Astrocyte of the spinal cord (primary cell): ENCODE data around the gene PAPPA2.

Experiments used
- DNase-seq: peaks from one replicate; pipeline ENCODE4 v3.0.0; 2011; ENCODE audit warnings: low read depth, low spot score
- H3K4me3 ChIP-seq: 2 replicates; pipeline ENCODE4 v1.5.1; 2011; ENCODE audit warnings: low read depth, mild to moderate bottlenecking, low read length, moderate library complexity
- CTCF ChIP-seq: IDR thresholded peaks from 2 replicates; pipeline ENCODE4 v1.5.1; 2012; ENCODE audit warnings: low read depth, mild to moderate bottlenecking, low read length, inconsistent platforms
- in situ Hi-C: cut with HindIII; loops from 2 replicates; pipeline ENCODE4 v1.10.0; 2017; ENCODE audit warnings: low sequenced_read_pairs

The PAPPA2 gene

GRCh38 chr1:176878750-176879536 is 416.0 kb downstream of the PAPPA2 start:
- peak; percentile 8 for TF ChIP-seq CTCF
- no peak overlapping the region for H3K4me3 ChIP-seq
- in situ Hi-C loops: no loop called here
- DNase-seq: no peak

- in situ Hi-C loops: no loop called here
- H3K4me3 ChIP-seq: no peak overlapping the region
- no peak for TF ChIP-seq CTCF
- DNase-seq: no peak
Measured at GRCh38 chr1:176879784-176880620, 417.0 kb downstream of the PAPPA2 start.

DNA sequence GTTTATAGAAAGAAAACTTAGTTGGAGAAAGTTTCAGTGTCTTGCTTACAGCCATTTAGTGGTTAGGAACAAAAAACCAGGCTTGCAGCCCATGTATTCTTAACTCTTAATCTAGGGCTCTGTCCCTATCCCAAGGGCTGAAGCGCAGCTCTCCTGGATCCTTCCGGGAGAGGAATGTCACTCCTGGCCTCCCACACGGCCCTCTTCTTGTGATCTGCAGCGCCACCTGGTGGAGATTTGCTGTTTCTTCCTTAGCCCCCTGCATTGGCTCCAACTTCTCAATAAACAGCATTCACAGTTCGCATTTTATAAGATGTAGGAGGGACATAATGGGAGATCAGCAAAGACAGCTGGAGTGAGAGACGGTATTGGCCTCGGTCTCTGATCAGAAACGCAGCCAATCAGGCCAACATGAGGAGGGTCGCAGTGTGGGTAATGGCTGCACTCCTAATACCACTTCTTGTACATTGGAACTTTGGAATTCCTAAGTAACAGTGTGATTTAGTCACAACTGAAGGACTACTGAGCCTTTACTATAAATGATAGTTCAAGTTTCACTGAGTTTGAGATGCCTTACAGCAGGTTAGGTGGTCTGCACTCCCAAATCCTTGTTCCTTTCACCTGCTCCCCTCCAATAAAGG is 418.1 kb downstream of the PAPPA2 start:
- in situ Hi-C loops: no loop called here
- DNase-seq: peak; percentile 49
- peak; percentile 82 for TF ChIP-seq CTCF
- no peak overlapping the region for H3K4me3 ChIP-seq

- TF ChIP-seq CTCF: no peak
- no peak for DNase-seq
- in situ Hi-C loops: no loop called here
- H3K4me3 ChIP-seq: no peak overlapping the region
Measured at GRCh38 chr1:176884286-176884685, 421.3 kb downstream of the PAPPA2 start.

DNA sequence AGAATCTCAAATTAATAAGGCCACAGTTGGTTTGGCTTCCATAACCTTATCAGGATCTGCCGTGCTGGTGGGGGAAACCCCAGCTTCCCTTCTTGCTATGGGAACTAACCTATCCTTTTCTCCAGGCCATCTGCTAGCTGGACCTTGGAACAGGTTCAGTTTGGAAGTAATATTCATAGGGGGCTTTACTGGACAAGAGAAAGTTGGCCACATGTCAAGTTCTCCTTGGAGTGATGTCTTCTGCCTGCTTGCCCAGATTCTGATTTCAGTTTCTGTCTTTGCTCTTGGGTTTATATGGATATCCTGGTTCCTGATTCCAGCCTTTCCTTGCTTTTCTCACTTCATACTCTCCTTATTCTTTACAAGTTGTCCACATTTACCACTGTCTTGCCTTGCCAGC is 421.9 kb downstream of the PAPPA2 start:
- in situ Hi-C loops: no loop called here
- no peak for TF ChIP-seq CTCF

DNA sequence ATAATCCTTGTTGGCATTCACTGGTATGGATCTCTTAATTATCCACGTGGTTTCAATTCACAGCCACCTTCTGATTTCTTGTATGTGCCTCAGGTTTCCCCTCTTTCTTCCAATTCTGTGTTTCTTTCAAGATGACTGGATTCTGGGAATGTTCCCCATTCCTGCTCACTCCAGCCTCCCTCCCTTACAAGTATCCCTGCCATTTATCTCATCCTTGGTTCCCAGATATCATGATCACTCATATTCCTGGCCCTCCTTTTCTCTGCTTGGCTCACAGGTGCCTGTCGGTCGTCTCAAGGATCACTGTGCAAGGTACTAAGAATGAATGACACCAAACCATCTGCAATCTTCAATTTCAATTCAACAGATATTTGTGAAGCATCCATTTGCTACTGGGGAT is 422.4 kb downstream of the PAPPA2 start:
- no peak overlapping the region for H3K4me3 ChIP-seq
- in situ Hi-C loops: no loop called here
- no peak for DNase-seq
- no peak for TF ChIP-seq CTCF

More for the DNA sequence above, 421.9 kb downstream of the PAPPA2 start:
- no peak overlapping the region for H3K4me3 ChIP-seq
- no peak for DNase-seq
